Stimulated activated CD8-positive, alpha-beta memory T cell treated with anti-CD3 and anti-CD28 coated beads, Interleukin-12 subunit alpha, Interleukin-12 subunit beta, amount 100 ng/mL, for 1 hour (primary cell): Measurements from ENCODE around the gene XYLT1.

ENCODE experiments used
- DNase-seq: peaks from one replicate; pipeline ENCODE4 v3.0.0-alpha.2; 2020; ENCODE audit warnings: low read depth

The XYLT1 gene

DNA sequence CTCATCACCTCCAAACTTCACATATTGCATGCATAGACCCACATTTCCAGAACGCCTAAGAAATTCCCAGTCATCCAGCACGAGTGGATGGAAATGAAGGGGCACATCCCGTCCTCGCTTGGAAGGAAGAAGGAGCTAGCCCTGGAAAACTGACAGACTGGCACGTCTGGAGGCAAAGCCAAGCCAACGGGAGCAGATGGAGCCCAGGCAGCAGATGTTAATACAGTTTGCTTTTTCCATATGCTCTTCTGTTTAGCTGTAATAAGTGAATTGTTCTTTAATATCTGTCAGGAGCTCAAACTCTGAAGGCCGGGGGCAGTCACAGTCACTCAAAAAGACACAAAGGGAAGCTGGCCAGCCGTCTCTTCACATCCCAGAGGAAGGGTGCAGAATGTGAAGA lies 187.7 kb downstream of the XYLT1 start:
- DNase-seq, result no peak

DNA sequence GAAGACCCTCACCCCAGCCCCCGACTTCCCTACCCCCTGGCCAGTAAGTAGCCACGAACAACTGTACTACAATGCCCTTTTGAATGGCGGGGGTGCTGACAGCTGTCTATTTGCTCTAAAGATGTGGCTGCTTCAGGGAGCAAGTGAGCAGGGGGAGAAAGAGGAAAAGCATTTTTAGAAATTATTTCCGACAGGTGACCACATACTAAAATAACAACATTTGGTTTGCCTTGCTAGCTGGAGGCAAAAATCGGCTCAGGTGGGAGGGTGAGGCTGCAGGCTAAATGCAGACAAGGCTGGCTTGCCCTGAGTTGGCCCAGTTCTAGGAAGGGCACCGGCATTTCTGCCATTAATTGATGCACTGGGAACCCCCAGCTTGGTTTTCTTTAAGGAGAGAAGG lies 188.5 kb downstream of the XYLT1 start:
- no peak for DNase-seq

DNA sequence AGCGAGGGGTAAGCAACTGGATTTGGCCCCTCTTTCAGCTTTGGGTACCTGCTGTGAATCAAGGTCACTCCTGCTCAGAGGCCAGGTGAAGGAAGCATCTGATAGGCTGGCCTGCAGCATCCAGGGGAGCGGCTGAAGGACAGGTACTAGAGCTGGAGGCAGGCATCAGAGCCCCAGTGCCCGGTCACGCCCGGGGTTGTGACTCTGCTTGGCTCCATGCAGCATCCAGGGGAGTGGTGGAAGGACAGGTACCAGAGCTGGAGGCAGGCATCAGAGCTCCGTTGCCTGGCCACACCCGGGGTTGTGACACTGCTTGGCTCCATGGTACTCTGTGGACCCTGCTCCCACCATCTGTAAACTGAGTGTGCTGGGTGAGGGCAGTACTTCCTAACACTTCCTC lies 189.7 kb downstream of the XYLT1 start:
- no peak for DNase-seq

DNA sequence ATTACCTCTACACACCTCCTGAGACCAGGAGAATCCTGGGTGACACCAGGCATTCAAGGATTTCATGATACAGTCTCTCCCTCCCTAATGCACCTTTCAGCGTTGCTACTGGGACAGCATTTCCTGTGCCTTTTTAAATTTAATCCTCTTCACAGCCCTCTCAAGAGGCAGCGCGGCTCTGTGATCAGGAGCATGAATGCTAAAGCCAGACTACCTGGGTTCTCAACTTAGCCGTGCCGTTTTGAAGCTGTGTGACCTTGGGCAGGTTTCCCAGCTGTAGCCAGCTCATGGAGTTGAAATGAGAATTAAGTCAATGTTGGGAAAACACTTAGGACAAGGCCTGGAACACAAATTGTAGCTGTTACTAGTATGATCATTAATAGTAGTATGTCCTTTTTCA lies 191.8 kb downstream of the XYLT1 start:
- DNase-seq, result no peak

DNA sequence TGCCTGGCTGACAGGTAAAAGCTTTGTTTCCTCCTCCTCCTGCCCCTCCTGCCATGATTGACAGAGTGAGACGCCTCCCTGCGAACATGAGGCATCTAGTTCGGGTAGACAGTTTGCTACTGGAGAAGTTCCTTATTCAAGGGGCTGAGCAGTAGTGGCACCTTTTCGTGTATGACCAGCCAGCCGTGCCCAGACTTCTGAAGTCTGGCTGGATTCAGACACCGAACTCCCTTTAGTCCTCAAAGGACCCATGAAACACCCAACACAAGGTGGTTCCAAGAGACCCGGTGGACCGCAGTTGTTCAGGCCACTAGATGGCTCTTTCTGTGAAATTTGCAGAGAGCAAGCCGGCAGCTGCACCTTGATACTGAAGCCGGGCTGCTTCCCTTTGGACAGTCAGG lies 192.8 kb downstream of the XYLT1 start:
- DNase-seq, result no peak

DNA sequence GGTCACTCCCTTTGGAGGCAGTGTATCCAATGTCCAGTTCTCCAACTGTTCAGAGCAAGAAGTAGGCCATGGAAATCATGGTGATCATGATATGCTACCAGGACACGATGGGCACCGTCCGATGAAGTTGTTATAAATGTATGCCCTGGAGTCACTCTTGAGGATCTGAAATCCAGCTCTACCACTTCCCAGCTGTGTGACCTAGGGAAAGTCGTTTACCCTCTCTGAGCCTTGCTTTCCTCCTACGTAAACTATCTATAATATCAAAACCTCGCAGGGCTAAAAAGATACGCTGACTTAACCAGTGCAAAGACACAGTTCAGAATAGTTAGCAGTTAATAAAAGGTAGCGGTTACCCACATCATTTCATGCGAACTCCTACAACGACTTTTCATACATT lies 194.2 kb downstream of the XYLT1 start:
- no peak for DNase-seq

DNA sequence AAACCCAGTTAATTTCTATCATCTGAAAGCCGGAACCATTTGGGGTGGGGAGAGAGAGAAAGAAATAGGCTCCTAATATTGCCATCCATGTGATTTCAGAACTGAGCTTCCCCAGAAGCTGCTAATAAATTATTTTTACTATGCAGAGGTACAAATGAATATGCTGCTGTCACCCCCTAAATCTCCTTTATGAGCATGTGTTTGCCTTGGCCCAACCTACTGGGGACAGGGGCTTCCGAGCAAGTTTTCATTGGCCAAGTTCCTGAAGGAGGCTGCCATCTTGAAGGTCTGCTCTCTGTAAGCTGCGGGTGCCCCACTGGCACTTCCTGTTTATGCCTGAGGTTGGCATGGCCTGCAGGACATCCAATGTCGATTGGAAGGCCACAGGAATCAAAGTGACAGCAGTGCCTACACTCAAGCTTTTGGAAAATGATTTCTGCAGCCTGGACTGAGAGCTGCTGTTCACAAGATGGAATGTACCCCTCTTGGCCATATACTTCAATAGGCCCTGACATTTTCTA lies 194.7 kb downstream of the XYLT1 start:
- no peak for DNase-seq

DNA sequence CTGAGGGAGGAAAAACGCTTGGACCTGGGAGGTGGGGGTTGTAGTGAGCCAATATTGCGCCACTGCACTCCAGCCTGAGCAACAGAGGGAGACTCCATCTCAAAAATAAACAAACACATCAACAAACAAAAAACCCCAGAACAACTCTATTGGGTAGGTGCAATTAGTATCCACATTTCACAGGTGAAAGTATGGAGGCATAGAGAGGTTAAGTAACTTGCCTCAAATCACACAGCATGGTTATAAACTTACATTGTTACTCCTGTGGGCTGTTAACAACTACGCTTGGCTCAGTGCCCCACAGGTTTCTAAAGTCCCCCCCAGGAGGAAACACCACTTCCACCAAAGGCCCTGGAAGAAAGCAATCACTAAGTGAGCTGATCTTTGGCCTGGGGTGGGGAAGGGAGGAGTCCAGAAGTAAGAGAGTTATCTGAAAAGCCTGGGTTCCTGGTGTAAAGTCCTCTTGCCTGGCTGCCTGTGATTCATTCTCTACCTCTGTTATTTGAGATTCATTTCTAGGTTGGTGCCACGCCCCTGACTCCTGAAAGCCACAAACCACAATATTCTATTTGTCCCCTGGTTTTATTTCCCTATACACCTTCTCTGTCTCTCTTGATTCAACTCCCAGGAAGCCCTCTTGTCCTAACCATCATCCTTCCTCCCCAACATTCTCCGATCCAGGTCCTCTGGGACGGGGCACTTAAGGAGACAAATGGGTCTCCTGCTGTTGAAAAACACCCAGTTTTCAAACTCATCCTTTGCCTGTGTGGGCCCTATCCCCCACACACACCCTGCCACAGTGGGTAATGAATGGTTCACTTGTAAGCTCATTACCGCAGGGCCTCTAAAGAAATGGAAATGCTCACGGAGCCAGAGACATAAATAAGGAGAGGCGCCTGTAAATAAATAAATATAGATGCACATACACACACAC lies 195.4 kb downstream of the XYLT1 start:
- DNase-seq, result no peak

DNA sequence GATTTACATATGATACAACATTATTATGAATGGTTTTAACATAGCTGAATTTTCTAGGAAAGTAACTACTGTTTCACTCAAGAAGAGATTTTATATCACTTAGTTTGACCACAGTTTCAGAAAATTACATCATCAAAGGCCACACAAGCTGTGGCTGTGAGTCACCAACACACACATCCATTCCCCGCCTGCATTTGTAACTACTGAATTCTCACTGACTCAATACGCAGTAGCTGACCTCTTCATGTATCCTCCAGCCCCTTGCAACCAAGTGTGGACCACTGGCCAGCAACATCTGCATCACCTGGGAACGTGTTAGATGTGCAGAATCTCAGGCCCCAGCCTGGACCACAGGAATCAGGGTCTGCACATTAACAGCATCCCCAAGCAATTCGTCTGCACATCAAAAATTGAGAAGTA lies 197.6 kb downstream of the XYLT1 start:
- no peak for DNase-seq

DNA sequence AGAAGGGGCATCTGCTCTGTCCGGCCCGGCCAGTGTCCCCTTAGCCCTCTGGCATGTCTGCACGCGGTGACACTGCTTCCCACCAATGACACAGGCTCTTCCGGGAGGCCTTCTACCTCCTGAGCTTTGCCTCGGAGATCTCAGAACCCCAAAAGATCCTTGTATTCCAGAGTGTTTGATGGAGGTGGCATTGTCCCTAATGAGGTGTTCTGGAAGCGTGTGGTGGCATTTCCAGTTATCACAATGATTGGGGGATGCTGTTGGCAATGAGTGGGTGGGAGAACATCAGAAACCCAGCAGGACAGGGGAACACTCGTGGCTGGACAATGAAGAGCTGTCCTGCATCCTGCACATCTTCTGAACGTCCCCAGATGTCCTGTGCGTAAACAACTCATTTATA lies 198.0 kb downstream of the XYLT1 start:
- DNase-seq, result no peak

DNA sequence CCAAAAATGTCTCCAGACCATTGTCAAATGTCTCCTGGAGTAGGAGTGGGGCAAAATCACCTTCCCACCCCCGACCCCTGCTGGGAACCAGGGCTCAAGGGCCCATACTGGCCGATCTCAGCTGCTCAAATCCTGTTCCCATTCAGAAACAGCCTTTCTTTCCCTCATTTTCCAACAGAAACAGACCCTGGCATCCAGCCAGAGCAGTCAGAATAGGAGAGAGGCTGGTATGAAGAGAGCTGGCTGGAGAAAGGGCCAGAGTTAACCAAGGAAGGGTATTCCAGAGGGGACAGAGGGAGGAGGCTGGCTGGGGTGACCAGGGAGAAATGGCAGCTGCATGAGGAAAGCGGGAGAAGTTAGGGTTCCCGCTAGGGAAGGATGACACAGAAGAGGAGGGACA lies 199.1 kb downstream of the XYLT1 start:
- no peak for DNase-seq

DNA sequence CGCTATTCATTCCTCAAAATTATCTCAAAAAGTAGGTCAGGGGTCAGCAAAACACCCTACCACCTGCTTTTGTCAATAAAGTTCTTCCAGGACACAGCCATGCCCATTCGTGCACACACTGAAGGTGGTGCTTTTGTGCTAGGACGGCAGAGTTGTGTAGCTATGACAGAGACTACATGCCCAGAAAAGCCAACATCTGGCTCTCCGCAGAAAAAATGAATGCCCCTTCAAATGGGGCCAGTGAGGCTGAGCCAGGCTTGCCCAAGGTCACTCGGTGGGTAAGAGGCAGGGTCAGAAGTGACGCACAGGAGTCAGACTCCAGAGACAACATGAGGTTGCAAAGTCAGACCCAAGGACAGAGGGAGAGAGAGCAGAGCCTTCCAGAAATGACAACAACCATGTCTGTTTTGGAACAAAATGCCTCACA lies 200.1 kb downstream of the XYLT1 start:
- no peak for DNase-seq

DNA sequence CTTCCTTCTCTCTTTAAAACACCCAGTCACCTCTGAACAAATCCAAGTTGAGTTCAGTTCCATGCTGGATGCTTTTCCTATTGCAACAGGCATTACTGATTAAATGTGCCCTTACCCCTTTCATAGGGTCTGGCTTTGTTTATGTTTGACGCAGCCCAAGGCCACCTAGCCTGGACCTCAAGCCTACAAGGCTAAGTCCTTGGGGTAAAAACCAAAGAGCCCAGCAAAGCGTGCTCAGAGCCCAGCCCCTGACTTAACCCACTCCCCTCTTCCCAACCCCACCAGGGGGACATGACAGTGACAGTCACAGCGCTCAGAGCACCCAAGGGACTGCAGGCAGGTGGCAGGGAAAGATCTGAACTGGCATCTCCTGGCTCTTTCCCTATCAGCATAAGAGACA lies 200.6 kb downstream of the XYLT1 start:
- DNase-seq, result no peak

DNA sequence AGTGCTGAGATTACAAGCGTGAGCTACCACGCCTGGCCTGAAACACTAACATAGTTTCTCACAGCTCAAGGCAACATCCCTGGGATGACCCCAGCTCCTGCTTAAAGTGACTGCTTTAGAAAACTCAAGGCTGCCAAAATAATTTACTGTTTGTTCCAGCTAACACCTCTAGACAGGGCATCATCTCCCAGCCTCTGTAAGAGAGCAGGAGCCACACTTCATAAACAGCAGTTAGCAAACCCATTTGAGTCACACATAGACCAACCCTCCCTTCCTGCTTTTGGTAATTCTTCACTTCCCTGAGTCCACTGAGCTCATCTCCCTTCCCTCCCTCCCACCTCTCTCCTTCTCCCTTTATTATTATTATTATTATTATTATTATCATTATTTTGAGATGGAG lies 201.3 kb downstream of the XYLT1 start:
- no peak for DNase-seq

DNA sequence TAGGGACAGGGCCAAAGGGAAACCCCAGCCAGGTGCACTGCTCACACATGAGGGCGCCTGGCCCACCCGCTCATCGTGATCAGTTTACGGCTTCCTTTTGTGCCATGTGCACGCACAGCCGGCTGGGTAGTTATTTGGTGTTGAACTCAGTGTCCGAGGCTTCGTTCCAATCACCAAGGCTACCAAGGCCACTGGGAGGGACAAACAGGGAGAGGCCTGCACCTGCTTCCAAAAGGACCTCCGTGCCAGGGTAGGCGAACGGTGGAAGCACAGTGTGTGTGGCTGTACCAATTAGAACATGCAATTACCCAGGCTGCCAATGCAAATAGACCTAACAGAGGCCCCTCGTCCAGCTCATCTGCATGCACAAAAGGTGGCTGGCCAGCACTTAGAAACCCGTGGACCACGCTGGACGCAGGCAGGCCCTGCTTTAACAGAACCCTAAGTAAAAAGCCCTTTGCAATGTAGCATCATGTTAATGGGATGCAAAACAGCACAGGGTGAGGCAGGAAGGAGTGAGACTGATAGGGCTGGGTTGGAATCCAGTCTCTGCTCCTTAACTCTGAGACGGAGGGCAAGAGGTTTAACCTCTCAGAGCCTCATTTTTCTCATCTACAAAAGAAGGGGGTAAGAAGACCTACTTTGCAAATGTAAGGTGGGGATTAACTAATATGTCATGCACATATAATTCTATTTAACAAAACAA lies 204.0 kb downstream of the XYLT1 start:
- no peak for DNase-seq

DNA sequence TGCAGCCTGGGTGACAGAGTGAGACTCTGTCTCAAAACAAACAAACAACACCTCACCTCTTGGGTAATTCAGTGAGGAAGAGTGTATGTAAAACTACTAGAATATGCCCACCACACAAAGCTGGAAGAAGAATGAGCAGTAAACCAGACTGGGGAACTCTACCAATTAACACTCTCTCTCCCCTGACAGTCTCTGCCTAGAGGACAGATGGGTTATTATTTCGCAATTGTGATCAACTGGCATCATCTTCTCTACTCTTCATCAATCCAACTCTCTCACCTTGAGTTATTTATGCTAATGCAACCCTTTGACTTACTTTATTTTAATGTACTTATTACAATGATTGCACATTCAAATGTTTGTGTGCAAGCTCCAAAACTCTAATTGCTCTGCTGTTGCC lies 205.6 kb downstream of the XYLT1 start:
- DNase-seq, result no peak

DNA sequence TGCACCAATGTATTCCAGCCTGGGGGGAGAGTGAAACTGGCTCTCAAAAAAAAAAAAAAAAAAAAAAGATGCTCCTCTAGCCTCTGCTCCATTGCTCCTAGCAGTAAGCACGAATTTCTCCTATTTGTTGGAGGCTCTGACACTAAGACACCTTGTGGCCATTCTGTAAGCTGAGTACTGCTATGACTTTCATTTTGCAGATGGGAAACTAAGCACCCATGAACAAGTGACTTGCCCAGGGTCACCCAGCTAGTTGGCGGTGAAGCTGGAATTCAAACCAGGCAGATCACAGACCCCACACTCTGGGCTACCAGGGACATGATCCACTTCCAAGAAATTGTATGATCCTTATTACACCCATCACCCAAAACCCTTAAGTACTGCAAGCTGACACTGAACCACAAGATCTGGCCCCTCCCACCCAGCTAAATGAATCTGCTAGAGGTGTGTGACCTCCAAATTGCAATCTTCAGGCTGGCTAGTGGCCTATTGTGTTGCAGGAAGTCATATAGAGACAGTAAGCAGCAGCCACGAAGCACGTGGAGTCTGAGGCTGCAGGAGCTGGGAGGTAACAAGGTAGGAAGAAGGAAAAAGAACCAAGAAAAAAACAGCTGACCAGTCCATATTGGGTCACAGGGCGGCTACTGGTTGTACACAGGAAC lies 209.4 kb downstream of the XYLT1 start:
- no peak for DNase-seq

DNA sequence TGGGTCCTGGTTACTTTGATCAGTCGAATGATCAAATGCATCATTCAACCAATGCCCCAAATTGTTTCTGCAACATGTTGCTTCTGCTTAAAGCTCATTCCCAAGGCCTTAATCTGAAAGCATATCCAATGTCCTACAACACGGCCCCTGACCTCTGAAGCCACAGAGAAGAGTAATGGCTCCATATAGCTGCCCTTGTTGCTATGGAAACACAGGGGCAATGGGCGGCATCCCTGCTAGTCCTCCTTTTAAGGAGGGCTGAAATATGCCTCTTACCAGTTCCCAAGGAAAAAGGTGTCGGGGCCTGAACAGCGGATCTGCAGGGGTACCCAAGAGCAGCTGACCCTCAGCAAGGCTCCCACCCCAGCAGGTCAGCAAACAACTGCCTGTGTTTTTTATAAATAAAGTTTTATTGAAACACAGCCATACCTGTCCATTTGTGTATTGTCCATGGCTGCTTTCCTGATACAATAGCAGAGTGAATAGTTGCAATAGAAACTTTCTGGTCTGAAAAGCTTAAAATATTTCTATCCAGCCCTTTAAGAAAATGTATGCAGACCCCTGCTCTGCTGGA lies 210.4 kb downstream of the XYLT1 start:
- DNase-seq, result no peak

DNA sequence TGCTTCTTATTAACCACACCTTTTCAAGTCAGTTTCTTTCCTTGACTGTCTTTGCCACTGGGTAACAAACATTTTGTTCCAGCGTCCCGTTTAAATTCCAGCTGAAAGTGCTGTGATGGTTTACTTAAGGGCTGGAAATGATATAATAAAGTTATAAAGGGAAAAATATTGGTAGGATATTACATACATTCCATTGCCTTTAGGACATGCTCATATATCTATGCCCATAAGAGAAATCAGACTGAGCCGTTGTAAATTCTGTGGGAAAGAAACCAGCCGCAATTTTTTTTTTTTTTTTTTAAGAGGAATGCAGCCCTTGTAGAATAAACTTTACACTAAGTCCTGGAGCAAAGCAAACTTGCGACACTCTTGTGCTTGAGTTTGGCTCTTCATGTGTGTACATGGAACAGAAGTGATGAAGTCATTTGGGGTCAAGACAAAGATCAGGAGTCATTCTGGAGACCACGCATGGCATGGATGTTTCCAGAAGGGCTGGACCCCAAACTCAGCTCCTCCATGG lies 210.9 kb downstream of the XYLT1 start:
- no peak for DNase-seq

DNA sequence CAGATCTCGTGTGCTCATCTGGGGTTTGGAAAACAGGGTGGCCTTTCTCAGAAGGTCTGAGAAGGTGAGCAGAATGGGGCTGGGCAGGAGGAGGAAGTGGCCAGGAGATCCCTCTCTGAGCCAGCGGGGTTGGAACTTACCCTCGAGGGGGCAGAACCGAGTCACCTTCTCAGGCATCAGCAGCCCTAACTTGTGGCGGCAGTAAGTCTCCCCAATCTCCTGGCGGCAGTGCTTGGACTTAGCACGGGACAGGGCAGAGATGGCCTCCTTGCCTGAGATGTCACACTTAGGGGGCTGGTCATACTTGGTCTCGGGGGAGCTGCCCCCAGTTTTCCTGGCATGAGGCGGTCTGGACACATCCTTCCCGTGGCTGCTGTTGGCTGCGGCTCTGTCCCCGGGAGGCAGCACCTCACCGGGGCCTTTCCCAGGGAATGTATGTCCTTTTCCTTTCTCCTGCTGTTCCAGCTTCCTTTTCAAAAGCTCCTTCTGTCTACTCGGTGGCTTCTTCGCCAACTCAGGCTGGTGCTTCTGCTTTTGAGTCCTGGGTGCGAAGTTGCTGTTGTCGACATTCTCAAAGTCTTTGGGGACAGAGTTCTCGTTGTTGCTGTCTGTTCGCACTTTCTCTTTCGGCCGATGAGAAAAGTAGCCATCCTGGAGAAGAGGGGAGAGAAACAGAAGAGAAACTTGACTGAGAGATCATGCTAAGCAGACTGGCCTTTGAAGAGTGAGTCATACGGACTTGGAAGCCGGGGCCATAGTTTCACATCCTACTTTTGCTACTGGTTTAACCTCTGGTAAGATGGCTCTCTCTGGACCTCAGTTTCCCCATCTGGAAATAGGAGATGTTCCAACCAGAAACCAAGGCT lies 211.7 kb downstream of the XYLT1 start:
- DNase-seq, result no peak

DNA sequence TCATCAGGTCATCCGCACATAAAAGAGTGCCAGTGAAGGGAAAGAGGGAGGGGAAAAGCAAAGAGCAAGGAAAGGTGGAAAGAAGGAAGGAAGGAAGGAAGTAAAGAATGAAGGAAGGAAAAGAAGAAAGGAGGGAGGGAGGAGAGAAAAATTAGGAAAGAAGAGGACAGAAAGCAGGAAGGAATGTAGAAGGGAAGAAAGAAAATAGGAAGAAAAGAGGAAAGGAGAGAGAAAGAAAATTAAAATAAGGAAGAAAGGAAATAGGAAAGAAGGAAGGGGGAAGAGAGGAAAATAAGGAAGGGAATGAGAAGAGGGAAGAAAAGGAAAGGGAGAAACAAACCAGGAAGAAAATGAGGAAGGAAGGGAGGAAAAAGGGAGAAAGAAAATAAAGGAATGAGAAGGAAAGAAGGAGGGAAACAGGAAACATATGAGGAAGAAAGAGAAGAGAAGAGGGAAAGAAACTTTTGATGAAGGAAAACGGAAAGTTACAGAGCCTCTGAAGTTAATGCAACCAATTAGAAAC lies 212.6 kb downstream of the XYLT1 start:
- no peak for DNase-seq
